Stimulated activated naive CD8-positive, alpha-beta T cell treated with anti-CD3 and anti-CD28 coated beads, Interleukin-15, amount 100 ng/mL, for 72 hours (primary cell): Measurements from ENCODE around the gene DNAJC18.

Source experiments
- ATAC-seq: fragments of 150-1000 bp; cut with Tn5 transposase; 2 replicates; pipeline ENCODE4 v1.10.0; 2021; ENCODE audit warnings: mild to moderate bottlenecking, moderate library complexity
- DNase-seq, 2 donors: peaks; one replicate each; pipeline ENCODE4 v3.0.0; 2021 to 2022
- H3K27ac Mint-ChIP-seq, 2 donors: one replicate each; pipeline ENCODE4 v1.8.0; 2022; ENCODE audit warnings: mild to moderate bottlenecking in 2 of 2, mixed read lengths in 2 of 2, moderate library complexity in 2 of 2
- H3K27me3 Mint-ChIP-seq: one replicate; pipeline ENCODE4 v1.8.0; 2022; ENCODE audit warnings: mixed read lengths
- H3K4me1 Mint-ChIP-seq: one replicate; pipeline ENCODE4 v1.8.0; 2022; ENCODE audit warnings: mild to moderate bottlenecking, mixed read lengths
- H3K4me3 Mint-ChIP-seq, 2 donors: one replicate each; pipeline ENCODE4 v1.8.0; 2022; ENCODE audit warnings: mild to moderate bottlenecking in 2 of 2, mixed read lengths in 2 of 2, moderate library complexity in 1 of 2
- H3K9me3 Mint-ChIP-seq, 2 donors: one replicate each; pipeline ENCODE4 v1.8.0; 2022; ENCODE audit warnings: mixed read lengths in 2 of 2

DNAJC18 gene

DNA sequence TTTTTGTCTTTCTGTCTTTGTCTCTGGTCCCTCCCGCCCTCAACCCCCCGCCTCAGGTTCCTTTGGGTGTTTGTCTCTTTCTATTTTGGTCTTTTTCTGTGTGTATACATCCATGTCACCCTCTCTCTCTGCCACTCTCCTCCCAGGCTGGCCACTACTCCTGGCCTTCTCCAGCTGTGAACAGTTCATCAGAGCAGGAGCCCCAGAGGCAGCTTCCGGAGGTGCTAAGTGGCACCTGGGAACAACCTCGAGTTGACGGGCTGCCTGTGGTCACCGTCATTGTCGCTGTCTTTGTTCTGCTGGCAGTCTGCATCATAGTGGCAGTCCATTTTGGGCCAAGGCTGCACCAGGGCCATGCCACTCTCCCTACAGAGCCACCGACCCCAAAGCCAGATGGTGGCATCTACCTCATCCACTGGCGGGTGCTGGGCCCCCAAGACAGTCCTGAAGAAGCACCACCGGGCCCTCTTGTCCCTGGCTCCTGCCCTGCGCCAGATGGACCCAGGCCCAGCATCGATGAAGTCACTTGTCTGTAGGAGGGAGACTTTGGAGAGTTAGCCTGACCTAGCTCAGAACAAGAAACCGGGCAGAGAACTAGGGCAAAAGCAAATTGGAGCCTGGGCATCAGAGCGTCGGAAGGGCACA lies 33.2 kb upstream of the DNAJC18 start:
- H3K27me3 Mint-ChIP-seq = no peaks in the 10 kb centered on the region
- no peak for DNase-seq
- peak overlapping the region; percentile 80 to 91 for H3K27ac Mint-ChIP-seq
- ATAC-seq = no peak
- H3K4me1 Mint-ChIP-seq = peaks cover 84% of the 10 kb centered on the region
- H3K4me3 Mint-ChIP-seq = peak overlapping the region; percentile 43 to 53
- H3K9me3 Mint-ChIP-seq = no peaks in the 10 kb centered on the region

GRCh38 chr5:139470821-139471300 lies 31.5 kb upstream of the DNAJC18 start, which contains the start of gene SMIM33:
SMIM33 (plus strand) TSS chr5:139471004; CDS start chr5:139471122, 118 bp downstream.
- H3K9me3 Mint-ChIP-seq = no peaks in the 10 kb centered on the region
- DNase-seq (peak in 1 of 2 donors; percentile 26), ATAC-seq (peak; percentile 60)
- H3K27ac Mint-ChIP-seq = peak within 1 kb of the TSS; percentile 94 to 97
- no peaks in the 10 kb centered on the region for H3K27me3 Mint-ChIP-seq
- peaks cover 79% of the 10 kb centered on the region for H3K4me1 Mint-ChIP-seq
- H3K4me3 Mint-ChIP-seq = peak within 1 kb of the TSS; percentile 83 to 88

- Mint-ChIP-seq H3K4me3 (no peak overlapping the region), H3K9me3 (no peaks in the 10 kb centered on the region), H3K27ac (peak overlapping the region in 1 of 2 donors; percentile 82), H3K4me1 (peaks cover 55% of the 10 kb centered on the region), H3K27me3 (no peaks in the 10 kb centered on the region)
- peak; percentile 60 for ATAC-seq
- DNase-seq = no peak
Observed at GRCh38 chr5:139468421-139468931, 29.2 kb upstream of the DNAJC18 start.

- peaks cover 42% of the 10 kb centered on the region for H3K4me1 Mint-ChIP-seq
- H3K9me3 Mint-ChIP-seq = no peaks in the 10 kb centered on the region
- H3K27ac Mint-ChIP-seq = peak within 1 kb of the TSS in 1 of 2 donors; percentile 37
- DNase-seq (no peak), ATAC-seq (no peak)
- no peaks in the 10 kb centered on the region for H3K27me3 Mint-ChIP-seq
- H3K4me3 Mint-ChIP-seq = no peak within 1 kb of the TSS
Observed at GRCh38 chr5:139462586-139463276, 23.4 kb upstream of the DNAJC18 start, which contains the start of gene ECSCR. ECSCR (minus strand) TSS chr5:139462743; CDS start chr5:139462670, 73 bp downstream.

DNA sequence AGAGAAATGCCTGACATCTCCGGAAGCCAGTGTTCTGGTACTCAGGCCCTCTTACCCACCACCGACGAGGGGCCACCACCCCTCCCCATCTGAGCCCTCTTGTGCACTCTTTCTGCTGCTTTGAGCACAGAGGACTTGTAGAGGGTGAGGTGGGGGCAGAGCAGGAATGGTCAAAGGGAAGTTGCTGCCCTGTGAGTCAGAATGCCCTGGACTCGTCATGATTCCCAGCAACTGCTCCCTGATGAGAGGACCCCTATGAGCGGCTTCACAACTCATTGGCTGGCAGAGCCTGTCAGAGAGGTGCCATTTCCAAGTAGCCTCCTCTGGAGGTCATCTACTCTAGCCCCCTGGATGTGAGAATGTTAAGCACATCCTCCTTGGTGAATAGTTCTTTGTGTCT lies 22.4 kb upstream of the DNAJC18 start:
- no peak for DNase-seq
- H3K4me1 Mint-ChIP-seq = peaks cover 53% of the 10 kb centered on the region
- no peak overlapping the region for H3K4me3 Mint-ChIP-seq
- H3K27me3 Mint-ChIP-seq = no peaks in the 10 kb centered on the region
- no peaks in the 10 kb centered on the region for H3K9me3 Mint-ChIP-seq
- no peak for ATAC-seq
- H3K27ac Mint-ChIP-seq = no peak overlapping the region

- H3K27ac Mint-ChIP-seq = no peak overlapping the region
- peaks cover 58% of the 10 kb centered on the region for H3K4me1 Mint-ChIP-seq
- DNase-seq (no peak), ATAC-seq (no peak)
- no peaks in the 10 kb centered on the region for H3K9me3 Mint-ChIP-seq
- H3K27me3 Mint-ChIP-seq = no peaks in the 10 kb centered on the region
- H3K4me3 Mint-ChIP-seq = no peak overlapping the region
Observed at GRCh38 chr5:139461176-139461575, 21.9 kb upstream of the DNAJC18 start.

GRCh38 chr5:139460455-139460854 lies 21.1 kb upstream of the DNAJC18 start:
- DNase-seq (no peak), ATAC-seq (no peak)
- Mint-ChIP-seq H3K4me3 (no peak overlapping the region), H3K9me3 (no peaks in the 10 kb centered on the region), H3K4me1 (peaks cover 62% of the 10 kb centered on the region), H3K27ac (no peak overlapping the region), H3K27me3 (no peaks in the 10 kb centered on the region)

DNA sequence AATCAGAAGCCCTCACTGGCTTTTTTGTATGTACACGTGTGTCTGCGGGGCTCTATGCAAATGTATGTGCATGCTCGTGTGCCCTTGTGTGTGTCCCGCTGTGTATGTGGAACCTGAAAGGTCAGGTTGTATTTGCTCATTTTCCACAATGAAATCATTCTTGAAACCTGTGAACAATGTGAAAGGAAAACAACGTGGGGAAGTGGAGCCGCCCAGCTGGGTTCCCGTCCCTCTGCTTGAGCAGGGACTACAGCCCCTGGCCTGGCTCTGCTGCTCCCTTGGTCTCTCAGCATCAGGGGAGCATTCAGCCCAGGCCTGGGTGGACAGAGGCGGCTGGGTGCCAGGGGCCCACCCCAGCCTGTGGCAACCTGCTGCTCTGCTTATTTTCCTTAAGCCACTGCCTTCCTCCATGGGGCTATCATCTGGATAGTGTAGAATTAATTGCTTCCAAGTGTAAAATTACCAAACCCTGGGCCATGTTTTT lies 20.2 kb upstream of the DNAJC18 start:
- Mint-ChIP-seq H3K27ac (peak overlapping the region in 1 of 2 donors; percentile 95), H3K27me3 (no peaks in the 10 kb centered on the region), H3K4me3 (peak overlapping the region; percentile 7 to 36), H3K4me1 (peaks cover 72% of the 10 kb centered on the region), H3K9me3 (no peaks in the 10 kb centered on the region)
- ATAC-seq = peak; percentile 34
- no peak for DNase-seq

DNA sequence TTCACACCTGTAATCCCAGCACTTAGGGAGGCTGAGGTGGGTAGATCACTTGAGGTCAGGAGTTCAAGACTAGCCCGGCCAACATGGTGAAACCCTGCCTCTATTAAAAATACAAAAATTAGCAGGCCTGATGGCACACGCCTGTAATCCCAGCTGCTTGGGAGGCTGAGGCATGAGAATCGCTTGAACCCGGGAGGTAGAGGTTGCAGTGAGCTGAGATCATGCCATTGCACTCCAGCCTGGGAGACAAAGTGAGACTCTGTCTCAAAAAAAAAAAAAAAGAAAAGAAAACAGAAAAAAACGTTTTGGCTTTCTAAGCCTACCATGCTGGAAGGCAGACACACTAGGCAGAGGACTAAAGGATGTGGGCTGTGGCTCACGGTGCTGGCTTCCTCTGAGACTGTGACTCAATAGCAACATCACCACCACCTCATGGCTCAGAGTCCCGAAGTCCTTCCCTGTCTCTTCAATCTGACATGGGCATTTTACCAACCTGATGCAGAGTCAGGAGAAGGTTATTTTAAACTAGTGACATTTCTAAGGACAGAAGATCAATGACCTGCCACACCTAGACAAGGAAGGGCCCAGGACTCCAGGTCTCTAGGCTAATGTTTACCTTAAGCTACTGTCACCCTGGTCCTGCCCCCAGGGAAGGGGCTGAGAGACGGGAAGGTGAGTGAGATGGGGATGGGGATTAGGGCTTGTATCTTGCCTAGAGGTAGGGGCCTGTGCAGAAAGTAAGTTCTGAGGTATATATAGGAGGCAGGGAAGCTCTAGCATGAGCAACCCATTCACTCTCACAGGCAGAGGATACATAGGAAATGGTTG lies 19.5 kb upstream of the DNAJC18 start:
- DNase-seq (peak; percentile 66 to 84), ATAC-seq (peak; percentile 94)
- H3K4me3 Mint-ChIP-seq = peak overlapping the region; percentile 77 to 79
- peaks cover 0 to 2% of the 10 kb centered on the region in 2 donors for H3K9me3 Mint-ChIP-seq
- peak overlapping the region; percentile 91 to 95 for H3K27ac Mint-ChIP-seq
- H3K27me3 Mint-ChIP-seq = no peaks in the 10 kb centered on the region
- H3K4me1 Mint-ChIP-seq = peaks cover 79% of the 10 kb centered on the region

DNA sequence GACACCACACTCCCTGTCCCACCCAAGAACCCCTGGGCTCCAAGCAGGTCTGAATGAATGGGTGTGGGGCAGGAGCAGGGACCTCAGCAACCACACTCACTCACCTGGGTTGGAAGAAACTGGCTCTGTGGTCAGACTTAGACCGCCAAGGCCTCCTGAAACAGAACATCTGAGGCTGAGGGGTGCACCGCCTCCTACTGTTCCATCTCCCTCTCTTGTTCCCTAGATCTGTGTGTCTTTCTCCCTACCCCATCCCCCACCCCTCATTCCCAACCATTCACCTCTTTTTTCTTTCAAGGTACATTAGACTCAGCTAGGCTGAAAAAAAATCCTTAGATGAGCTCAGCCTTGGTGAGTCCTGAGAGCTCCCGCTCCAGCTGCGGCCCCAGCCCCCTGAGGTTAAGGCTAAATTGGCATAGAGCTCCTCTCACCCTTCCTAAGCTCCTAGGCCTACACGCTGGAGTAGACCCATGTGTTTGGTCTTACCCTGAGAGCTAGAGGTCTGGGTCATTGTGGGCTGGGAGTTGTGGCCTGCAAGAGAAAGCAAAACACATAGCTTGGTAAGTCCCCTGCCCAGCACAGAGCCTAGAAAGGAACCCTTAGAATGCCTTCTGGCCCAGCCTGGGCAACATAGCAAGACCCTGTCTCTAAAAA lies 18.5 kb upstream of the DNAJC18 start:
- Mint-ChIP-seq H3K4me1 (peaks cover 82% of the 10 kb centered on the region), H3K4me3 (peak overlapping the region; percentile 39 to 41), H3K27me3 (no peaks in the 10 kb centered on the region), H3K9me3 (peaks cover 0 to 5% of the 10 kb centered on the region in 2 donors), H3K27ac (no peak overlapping the region)
- peak; percentile 47 for ATAC-seq
- DNase-seq = peak in 1 of 2 donors; percentile 65

GRCh38 chr5:139457241-139457640 lies 17.9 kb upstream of the DNAJC18 start:
- H3K27me3 Mint-ChIP-seq = no peaks in the 10 kb centered on the region
- no peak overlapping the region for H3K27ac Mint-ChIP-seq
- ATAC-seq = no peak
- H3K9me3 Mint-ChIP-seq = peaks cover 0 to 5% of the 10 kb centered on the region in 2 donors
- DNase-seq = no peak
- H3K4me3 Mint-ChIP-seq = peak overlapping the region in 1 of 2 donors; percentile 39
- H3K4me1 Mint-ChIP-seq = peaks cover 82% of the 10 kb centered on the region

GRCh38 chr5:139456776-139457175 lies 17.5 kb upstream of the DNAJC18 start:
- Mint-ChIP-seq H3K9me3 (peaks cover 0 to 5% of the 10 kb centered on the region in 2 donors), H3K4me1 (peaks cover 79% of the 10 kb centered on the region), H3K4me3 (no peak overlapping the region), H3K27ac (peak overlapping the region in 1 of 2 donors; percentile 3), H3K27me3 (no peaks in the 10 kb centered on the region)
- no peak for ATAC-seq
- no peak for DNase-seq

DNA sequence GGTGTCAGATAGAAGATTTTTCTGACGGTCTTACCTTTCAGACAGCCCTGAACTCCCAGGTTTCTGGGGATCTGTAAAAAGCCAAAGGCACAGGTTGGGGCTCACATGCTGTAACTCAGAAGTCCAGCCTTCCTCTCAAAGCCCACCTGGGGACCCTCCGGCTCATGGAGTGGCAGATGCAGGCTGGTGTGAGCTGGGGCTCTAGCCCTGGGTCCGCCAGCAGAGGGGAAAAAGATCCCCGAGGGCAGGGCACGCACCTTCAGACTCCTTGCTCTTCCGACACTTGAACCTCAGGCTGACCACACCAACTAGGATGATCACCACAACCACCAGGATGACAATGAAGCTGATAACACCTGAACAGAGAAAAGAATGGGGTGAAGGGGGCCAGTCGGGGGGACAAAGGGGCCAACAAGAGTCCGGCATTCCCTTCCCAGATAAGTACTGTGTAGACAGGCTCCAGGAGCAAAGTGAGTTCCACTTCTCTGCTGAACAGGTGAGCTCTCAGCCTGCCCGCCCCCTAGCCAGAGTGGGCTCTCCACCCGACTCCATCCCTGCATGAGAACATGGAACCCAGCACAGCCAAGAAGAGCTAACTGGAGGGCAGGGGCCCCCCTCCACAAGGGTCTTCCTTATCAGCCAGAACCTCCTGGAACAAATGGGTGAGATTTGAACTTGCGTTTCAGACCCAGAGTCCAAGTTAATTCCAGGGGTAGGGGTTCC lies 15.4 kb upstream of the DNAJC18 start:
- Mint-ChIP-seq H3K4me3 (no peak overlapping the region), H3K9me3 (peaks cover 0 to 5% of the 10 kb centered on the region in 2 donors), H3K4me1 (peaks cover 60% of the 10 kb centered on the region), H3K27me3 (no peaks in the 10 kb centered on the region), H3K27ac (no peak overlapping the region)
- no peak for DNase-seq
- ATAC-seq = no peak
